Activated CD8-positive, alpha-beta memory T cell treated with anti-CD3 and anti-CD28 coated beads for 48 hours (primary cell): Measurements from ENCODE around the gene GPX4.

Source experiments
- DNase-seq, 3 experiments: peaks; one replicate each; pipeline ENCODE4 v3.0.0-alpha.2; 2020; ENCODE audit warnings: low read depth in 2 of 3, low spot score in 2 of 3

GPX4 gene

GRCh38 chr19:1103708-1104310 is at the start of gene GPX4:
Gene GPX4, plus strand, starts transcription at chr19:1103994. Its CDS starts 50 bp downstream, at chr19:1104044.
- DNase-seq, result peak; percentile 90 to 94 (median 94)

GRCh38 chr19:1054102-1055027 is 49.4 kb upstream of the GPX4 start:
- DNase-seq, result no peak

GRCh38 chr19:1055028-1055425 is 48.8 kb upstream of the GPX4 start:
- no peak for DNase-seq

- DNase-seq, result no peak
Observed at GRCh38 chr19:1055886-1056620, 47.7 kb upstream of the GPX4 start.

GRCh38 chr19:1057176-1057855 is 46.5 kb upstream of the GPX4 start:
- DNase-seq, result no peak

- DNase-seq, result no peak
Observed at GRCh38 chr19:1058112-1058511, 45.7 kb upstream of the GPX4 start.

GRCh38 chr19:1060689-1061088 is 43.1 kb upstream of the GPX4 start:
- DNase-seq, result no peak

GRCh38 chr19:1061987-1062386 is 41.8 kb upstream of the GPX4 start:
- no peak for DNase-seq

GRCh38 chr19:1062387-1063029 is 41.3 kb upstream of the GPX4 start:
- no peak for DNase-seq

- DNase-seq, result no peak
Observed at GRCh38 chr19:1063030-1063908, 40.5 kb upstream of the GPX4 start.

- no peak for DNase-seq
Observed at GRCh38 chr19:1063909-1064660, 39.7 kb upstream of the GPX4 start.

GRCh38 chr19:1064661-1065605 is 38.9 kb upstream of the GPX4 start:
- no peak for DNase-seq

GRCh38 chr19:1065606-1066109 is 38.1 kb upstream of the GPX4 start:
- DNase-seq, result no peak

GRCh38 chr19:1066251-1066747 is 37.5 kb upstream of the GPX4 start:
- no peak for DNase-seq

GRCh38 chr19:1066748-1067340 is 37.0 kb upstream of the GPX4 start, which contains the start of gene ARHGAP45:
Gene ARHGAP45, plus strand, starts transcription at chr19:1067167. Its CDS starts 239 bp downstream, at chr19:1067406.
- peak in 1 of 3 experiments; percentile 76 for DNase-seq

GRCh38 chr19:1067341-1067957 is 36.3 kb upstream of the GPX4 start:
- DNase-seq, result no peak
